Measurements from ENCODE around the gene TWIST2.

The TWIST2 gene

DNA sequence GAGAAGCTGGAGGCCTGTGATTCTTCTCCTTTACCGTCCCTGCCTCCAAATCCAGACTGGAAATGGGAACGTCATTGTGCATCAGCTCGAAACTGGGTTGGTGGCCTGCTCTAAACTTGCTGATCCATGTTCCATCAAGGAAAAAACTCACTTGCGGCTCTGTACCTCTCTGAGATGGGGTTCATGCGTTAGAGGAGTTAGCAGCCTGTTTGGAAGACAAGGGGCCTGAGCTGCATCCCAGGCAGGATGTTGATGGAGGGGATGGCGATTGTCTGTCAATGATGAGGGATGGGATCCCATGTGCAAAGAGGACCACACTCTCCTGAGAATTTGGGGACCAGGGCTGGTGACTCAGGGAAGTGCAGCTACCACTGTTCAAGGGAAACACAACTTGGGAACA lies 26.0 kb downstream of the TWIST2 start:
- Histone ChIP-seq H3K9me2 (replicated peaks; ENCODE audit: insufficient read depth, low read length) (no peaks in the 10 kb centered on the region), H3K4me3 (ENCODE audit: low read length) (no peak overlapping the region), H3K79me2 (ENCODE audit: low read length) (no peaks in the 10 kb centered on the region), H3K27me3 (replicated peaks; ENCODE audit: insufficient read depth, low read length) (peaks cover 37% of the 10 kb centered on the region), H3K27ac (ENCODE audit: low read length) (no peak overlapping the region), H3K9me3 (replicated peaks; ENCODE audit: insufficient read depth, low read length) (no peaks in the 10 kb centered on the region), H4K20me1 (ENCODE audit: insufficient read depth, low read length) (no peaks in the 10 kb centered on the region), H3K9ac (ENCODE audit: low read length) (no peak overlapping the region), H3F3A (ENCODE audit: insufficient read depth, low read length) (no peaks in the 10 kb centered on the region), H2AFZ (ENCODE audit: low read length) (no peak overlapping the region), H3K4me1 (ENCODE audit: low read length) (no peaks in the 10 kb centered on the region), H3K36me3 (replicated peaks; ENCODE audit: insufficient read depth, low read length) (no peaks in the 10 kb centered on the region), H3K4me2 (ENCODE audit: low read depth, low read length) (no peak overlapping the region)
- no peak for DNase-seq
- TF ChIP-seq CTCF (IDR thresholded peaks at IDR 0.05; ENCODE audit: low read length) (no peak), EZH2 (optimal IDR thresholded peaks at IDR 0.05; ENCODE audit: low read depth, low read length) (no peak), EZH2phosphoT487 (IDR thresholded peaks at IDR 0.05; ENCODE audit: low read length) (no peak)

GRCh38 chr2:238874330-238875050 lies 26.6 kb downstream of the TWIST2 start:
- Histone ChIP-seq H3K27ac (ENCODE audit: low read length) (no peak overlapping the region), H3F3A (ENCODE audit: insufficient read depth, low read length) (no peaks in the 10 kb centered on the region), H3K27me3 (replicated peaks; ENCODE audit: insufficient read depth, low read length) (peaks cover 37% of the 10 kb centered on the region), H3K9me3 (replicated peaks; ENCODE audit: insufficient read depth, low read length) (no peaks in the 10 kb centered on the region), H2AFZ (ENCODE audit: low read length) (no peak overlapping the region), H3K4me1 (ENCODE audit: low read length) (no peaks in the 10 kb centered on the region), H3K4me3 (ENCODE audit: low read length) (no peak overlapping the region), H3K9me2 (replicated peaks; ENCODE audit: insufficient read depth, low read length) (no peaks in the 10 kb centered on the region), H3K4me2 (ENCODE audit: low read depth, low read length) (no peak overlapping the region), H3K79me2 (ENCODE audit: low read length) (no peaks in the 10 kb centered on the region), H3K36me3 (replicated peaks; ENCODE audit: insufficient read depth, low read length) (no peaks in the 10 kb centered on the region), H4K20me1 (ENCODE audit: insufficient read depth, low read length) (no peaks in the 10 kb centered on the region), H3K9ac (ENCODE audit: low read length) (no peak overlapping the region)
- no peak for TF ChIP-seq EZH2phosphoT487 (IDR thresholded peaks at IDR 0.05; ENCODE audit: low read length)
- TF ChIP-seq CTCF (IDR thresholded peaks at IDR 0.05; ENCODE audit: low read length): no peak
- TF ChIP-seq EZH2 (optimal IDR thresholded peaks at IDR 0.05; ENCODE audit: low read depth, low read length): no peak
- no peak for DNase-seq

DNA sequence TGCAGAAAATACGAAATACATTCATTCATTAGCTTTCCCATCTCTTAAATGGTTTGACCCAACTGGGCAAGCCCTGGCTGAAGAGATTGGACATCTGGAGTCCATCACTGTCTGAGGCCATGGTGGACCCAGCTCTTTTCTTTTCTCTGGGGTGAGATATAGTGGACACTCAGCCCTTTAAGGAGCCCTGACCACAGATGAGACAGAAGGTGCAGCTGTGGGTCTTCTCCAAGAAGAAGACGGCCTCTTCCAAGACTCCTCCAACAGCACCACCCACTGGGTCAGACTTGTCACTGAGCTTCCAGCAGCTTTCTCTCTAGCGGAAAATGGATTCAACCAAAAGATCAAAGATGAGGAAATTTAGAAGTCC lies 27.2 kb downstream of the TWIST2 start:
- DNase-seq: no peak
- Histone ChIP-seq H3K9me2 (replicated peaks; ENCODE audit: insufficient read depth, low read length) (no peaks in the 10 kb centered on the region), H3K4me2 (ENCODE audit: low read depth, low read length) (no peak overlapping the region), H3K4me1 (ENCODE audit: low read length) (no peaks in the 10 kb centered on the region), H3K27me3 (replicated peaks; ENCODE audit: insufficient read depth, low read length) (peaks cover 37% of the 10 kb centered on the region), H2AFZ (ENCODE audit: low read length) (no peak overlapping the region), H3K4me3 (ENCODE audit: low read length) (no peak overlapping the region), H3K27ac (ENCODE audit: low read length) (no peak overlapping the region), H3K9me3 (replicated peaks; ENCODE audit: insufficient read depth, low read length) (no peaks in the 10 kb centered on the region), H3F3A (ENCODE audit: insufficient read depth, low read length) (no peaks in the 10 kb centered on the region), H3K9ac (ENCODE audit: low read length) (no peak overlapping the region), H3K36me3 (replicated peaks; ENCODE audit: insufficient read depth, low read length) (no peaks in the 10 kb centered on the region), H3K79me2 (ENCODE audit: low read length) (no peaks in the 10 kb centered on the region), H4K20me1 (ENCODE audit: insufficient read depth, low read length) (no peaks in the 10 kb centered on the region)
- TF ChIP-seq CTCF (IDR thresholded peaks at IDR 0.05; ENCODE audit: low read length) (no peak), EZH2 (optimal IDR thresholded peaks at IDR 0.05; ENCODE audit: low read depth, low read length) (no peak), EZH2phosphoT487 (IDR thresholded peaks at IDR 0.05; ENCODE audit: low read length) (no peak)
